SW480 (cell line): ENCODE measurements around the gene RNF150.

ENCODE experiments used
- DNase-seq: peaks from one replicate; pipeline ENCODE4 v3.0.0-alpha.2; 2016; ENCODE audit warnings: low spot score

Gene RNF150

GRCh38 chr4:140906993-140907962 lies 226.0 kb downstream of the RNF150 start:
- no peak for DNase-seq

GRCh38 chr4:140904904-140905303 lies 228.4 kb downstream of the RNF150 start:
- no peak for DNase-seq

GRCh38 chr4:140903522-140904475 lies 229.5 kb downstream of the RNF150 start:
- DNase-seq, result no peak

- no peak for DNase-seq
Measured at GRCh38 chr4:140901736-140902336, 231.4 kb downstream of the RNF150 start.

- no peak for DNase-seq
Measured at GRCh38 chr4:140893939-140894338, 239.3 kb downstream of the RNF150 start.

GRCh38 chr4:140888054-140888453 lies 245.2 kb downstream of the RNF150 start:
- DNase-seq, result no peak

- DNase-seq, result no peak
Measured at GRCh38 chr4:140887467-140887866, 245.8 kb downstream of the RNF150 start.

- peak; percentile 60 for DNase-seq
Measured at GRCh38 chr4:140884431-140885058, 248.7 kb downstream of the RNF150 start.

GRCh38 chr4:140877781-140878180 lies 255.5 kb downstream of the RNF150 start:
- DNase-seq, result no peak

- DNase-seq, result no peak
Measured at GRCh38 chr4:140876615-140877364, 256.5 kb downstream of the RNF150 start.

GRCh38 chr4:140875746-140876452 lies 257.4 kb downstream of the RNF150 start:
- no peak for DNase-seq

GRCh38 chr4:140874056-140874455 lies 259.2 kb downstream of the RNF150 start:
- no peak for DNase-seq

- no peak for DNase-seq
Measured at GRCh38 chr4:140871368-140871767, 261.9 kb downstream of the RNF150 start.

- DNase-seq, result peak; percentile 6
Measured at GRCh38 chr4:140870427-140870826, 262.8 kb downstream of the RNF150 start.

- DNase-seq, result no peak
Measured at GRCh38 chr4:140869446-140869845, 263.8 kb downstream of the RNF150 start.

GRCh38 chr4:140867356-140867755 lies 265.9 kb downstream of the RNF150 start:
- DNase-seq, result no peak

GRCh38 chr4:140866492-140867005 lies 266.7 kb downstream of the RNF150 start:
- DNase-seq, result no peak

GRCh38 chr4:140865253-140866217 lies 267.7 kb downstream of the RNF150 start:
- no peak for DNase-seq

- DNase-seq, result no peak
Measured at GRCh38 chr4:140863197-140863596, 270.1 kb downstream of the RNF150 start.
